Activated CD8-positive, alpha-beta memory T cell treated with anti-CD3 and anti-CD28 coated beads for 48 hours (primary cell): Measurements from ENCODE around the gene BOC.

Experiments used
- DNase-seq, 3 experiments: peaks; one replicate each; pipeline ENCODE4 v3.0.0-alpha.2; 2020; ENCODE audit warnings: low read depth in 2 of 3, low spot score in 2 of 3

BOC gene

GRCh38 chr3:113221721-113222257 is 10.4 kb downstream of the BOC start:
- DNase-seq = no peak

- DNase-seq = no peak
Observed at GRCh38 chr3:113222451-113223086, 11.2 kb downstream of the BOC start.

GRCh38 chr3:113223475-113224281 is 12.3 kb downstream of the BOC start:
- no peak for DNase-seq

- no peak for DNase-seq
Observed at GRCh38 chr3:113225286-113225685, 13.9 kb downstream of the BOC start.

GRCh38 chr3:113226491-113226890 is 15.1 kb downstream of the BOC start:
- no peak for DNase-seq

GRCh38 chr3:113227146-113227545 is 15.8 kb downstream of the BOC start:
- no peak for DNase-seq

- DNase-seq = no peak
Observed at GRCh38 chr3:113228498-113229286, 17.3 kb downstream of the BOC start.

GRCh38 chr3:113231391-113231790 is 20.0 kb downstream of the BOC start:
- no peak for DNase-seq

GRCh38 chr3:113231827-113232253 is 20.5 kb downstream of the BOC start:
- DNase-seq = no peak

- no peak for DNase-seq
Observed at GRCh38 chr3:113232342-113232741, 21.0 kb downstream of the BOC start.

- DNase-seq = no peak
Observed at GRCh38 chr3:113233497-113233896, 22.1 kb downstream of the BOC start.

- DNase-seq = no peak
Observed at GRCh38 chr3:113234028-113234427, 22.7 kb downstream of the BOC start.

GRCh38 chr3:113234688-113235260 is 23.4 kb downstream of the BOC start:
- no peak for DNase-seq

- no peak for DNase-seq
Observed at GRCh38 chr3:113238503-113238902, 27.1 kb downstream of the BOC start.

GRCh38 chr3:113240841-113241240 is 29.5 kb downstream of the BOC start:
- no peak for DNase-seq

GRCh38 chr3:113241292-113242095 is 30.1 kb downstream of the BOC start:
- no peak for DNase-seq

- DNase-seq = no peak
Observed at GRCh38 chr3:113242096-113242581, 30.8 kb downstream of the BOC start.

- DNase-seq = no peak
Observed at GRCh38 chr3:113243071-113243470, 31.7 kb downstream of the BOC start.

GRCh38 chr3:113243846-113244245 is 32.5 kb downstream of the BOC start:
- DNase-seq = no peak

GRCh38 chr3:113245761-113246161 is 34.4 kb downstream of the BOC start:
- DNase-seq = no peak
